Tibial artery (tissue), 4 donors: ENCODE measurements around the gene GLUD2.
"Not testable (repeated sequence)": the region's sequence is repeated elsewhere in the genome, so short reads cannot be mapped to it uniquely, and the experiment has no call there.

Experiments
- DNase-seq, 2 donors: peaks; one replicate each; pipeline ENCODE4 v3.0.0-alpha.2; 2019
- H3K27ac ChIP-seq, 2 donors: fragments of 200-600 bp; sonication (generic) in 1 of 2; 1 replicate in 1 of 2; 2 replicates in 1 of 2; pipeline ENCODE4 v1.5.1; 2018 to 2019; ENCODE audit warnings: mild to moderate bottlenecking in 1 of 2
- H3K27me3 ChIP-seq, 2 donors: fragments of 200-600 bp; sonication (generic) in 1 of 2; one replicate each; pipeline versions ENCODE4 v1.5.1 to v1.6.0; 2016 to 2019
- H3K36me3 ChIP-seq, 3 donors: fragments of 200-600 bp; sonication (generic) in 2 of 3; one replicate each; pipeline ENCODE4 v1.5.1; 2016 to 2019; ENCODE audit warnings: mild to moderate bottlenecking in 2 of 3
- H3K4me1 ChIP-seq, 4 donors: fragments of 200-600 bp; sonication (generic) in 2 of 4; 1 replicate in 3 of 4; 2 replicates in 1 of 4; pipeline ENCODE4 v1.5.1; 2016 to 2019
- H3K4me3 ChIP-seq, 2 donors: fragments of 200-600 bp; sonication (generic) in 1 of 2; 1 replicate in 1 of 2; 2 replicates in 1 of 2; pipeline ENCODE4 v1.5.1; 2018 to 2019; ENCODE audit warnings: mild to moderate bottlenecking in 2 of 2
- H3K9me3 ChIP-seq, 3 donors: fragments of 200-600 bp; sonication (generic) in 1 of 3; one replicate each; pipeline ENCODE4 v1.5.1; 2016 to 2019
- CTCF ChIP-seq, 2 experiments: fragments of 200-600 bp in 1 of 2; fragments of 450-650 bp in 1 of 2; IDR thresholded peaks; one replicate each; pipeline ENCODE4 v1.5.1; 2017 to 2019; ENCODE audit warnings: antibody characterized with exemption in 2 of 2, mild to moderate bottlenecking in 1 of 2, moderate library complexity in 1 of 2
- intact Hi-C: fragments of 100-400 bp; cut with DNase I; formaldehyde crosslinking; loops from one replicate; pipeline ENCODE4 v1.15.0; 2023; ENCODE audit warnings: low total_unique reads

GLUD2 gene

GRCh38 chrX:121047441-121048419 lies at the start of gene GLUD2:
TSS of gene GLUD2 (plus strand) at chrX:121047610. CDS start at chrX:121047685, 75 bp downstream.
- H3K36me3 ChIP-seq, H3K27ac ChIP-seq, H3K9me3 ChIP-seq, H3K4me1 ChIP-seq, intact Hi-C loops, H3K27me3 ChIP-seq: not testable (repeated sequence)
- DNase-seq, result peak in 1 of 2 donors; percentile 22
- peak within 1 kb of the TSS; percentile 29 to 46 for H3K4me3 ChIP-seq

GRCh38 chrX:120999413-120999812 lies 48.0 kb upstream of the GLUD2 start:
- Histone ChIP-seq H3K36me3 (no peaks in the 10 kb centered on the region), H3K4me1 (no peaks in the 10 kb centered on the region), H3K4me3 (no peak overlapping the region), H3K27ac (no peak overlapping the region), H3K9me3 (no peaks in the 10 kb centered on the region), H3K27me3 (no peaks in the 10 kb centered on the region)
- DNase-seq, result no peak
- intact Hi-C loops, result no loop called here
- no peak for TF ChIP-seq CTCF (IDR thresholded peaks at IDR 0.05)

GRCh38 chrX:121000589-121000988 lies 46.8 kb upstream of the GLUD2 start:
- Histone ChIP-seq H3K27ac (no peak overlapping the region), H3K36me3 (no peaks in the 10 kb centered on the region), H3K4me3 (no peak overlapping the region), H3K9me3 (no peaks in the 10 kb centered on the region), H3K27me3 (no peaks in the 10 kb centered on the region), H3K4me1 (no peaks in the 10 kb centered on the region)
- TF ChIP-seq CTCF (IDR thresholded peaks at IDR 0.05), result no peak
- no peak for DNase-seq
- intact Hi-C loops, result no loop called here

- Histone ChIP-seq H3K27me3 (no peaks in the 10 kb centered on the region), H3K27ac (no peak overlapping the region), H3K4me1 (no peaks in the 10 kb centered on the region), H3K36me3 (no peaks in the 10 kb centered on the region), H3K4me3 (no peak overlapping the region), H3K9me3 (no peaks in the 10 kb centered on the region)
- TF ChIP-seq CTCF (IDR thresholded peaks at IDR 0.05), result no peak
- intact Hi-C loops, result no loop called here
- no peak for DNase-seq
Measured at GRCh38 chrX:121008920-121009319, 38.5 kb upstream of the GLUD2 start.

GRCh38 chrX:121009764-121010163 lies 37.6 kb upstream of the GLUD2 start:
- H3K36me3 ChIP-seq, result no peaks in the 10 kb centered on the region
- no peak overlapping the region for H3K4me3 ChIP-seq
- H3K27ac ChIP-seq, result no peak overlapping the region
- no peaks in the 10 kb centered on the region for H3K27me3 ChIP-seq
- H3K4me1 ChIP-seq, result no peaks in the 10 kb centered on the region
- no peak for TF ChIP-seq CTCF (IDR thresholded peaks at IDR 0.05)
- peaks cover 0 to 5% (median 0%) of the 10 kb centered on the region in 3 donors for H3K9me3 ChIP-seq
- intact Hi-C loops, result no loop called here
- DNase-seq, result no peak

GRCh38 chrX:121010218-121010617 lies 37.2 kb upstream of the GLUD2 start:
- no peak overlapping the region for H3K4me3 ChIP-seq
- no peak for DNase-seq
- intact Hi-C loops, result no loop called here
- TF ChIP-seq CTCF (IDR thresholded peaks at IDR 0.05), result no peak
- no peaks in the 10 kb centered on the region for H3K4me1 ChIP-seq
- no peaks in the 10 kb centered on the region for H3K36me3 ChIP-seq
- no peaks in the 10 kb centered on the region for H3K27me3 ChIP-seq
- H3K27ac ChIP-seq, result no peak overlapping the region
- H3K9me3 ChIP-seq, result peaks cover 0 to 5% (median 0%) of the 10 kb centered on the region in 3 donors
